ENCODE measurements around the gene DNM1L.

DNA sequence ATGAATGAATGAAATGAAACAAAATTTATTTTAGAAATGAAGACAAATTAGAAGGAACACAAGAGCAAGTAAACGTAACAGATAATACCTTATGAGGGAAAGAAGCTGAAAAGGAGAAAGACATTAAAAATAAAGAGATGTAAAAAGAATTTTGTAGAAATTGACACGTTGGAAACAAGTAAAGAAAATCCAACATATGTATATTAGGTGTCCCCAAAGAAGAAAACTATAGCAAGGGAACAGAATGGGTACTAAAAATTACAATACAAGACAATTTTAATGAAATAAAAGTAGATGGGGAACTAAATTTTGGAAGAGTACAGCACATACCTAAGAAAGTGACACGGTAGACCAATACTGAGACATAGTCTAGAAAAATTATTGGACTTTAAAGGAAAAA, 16.7 kb downstream of the DNM1L start:
- TF ChIP-seq, protein P1, sequence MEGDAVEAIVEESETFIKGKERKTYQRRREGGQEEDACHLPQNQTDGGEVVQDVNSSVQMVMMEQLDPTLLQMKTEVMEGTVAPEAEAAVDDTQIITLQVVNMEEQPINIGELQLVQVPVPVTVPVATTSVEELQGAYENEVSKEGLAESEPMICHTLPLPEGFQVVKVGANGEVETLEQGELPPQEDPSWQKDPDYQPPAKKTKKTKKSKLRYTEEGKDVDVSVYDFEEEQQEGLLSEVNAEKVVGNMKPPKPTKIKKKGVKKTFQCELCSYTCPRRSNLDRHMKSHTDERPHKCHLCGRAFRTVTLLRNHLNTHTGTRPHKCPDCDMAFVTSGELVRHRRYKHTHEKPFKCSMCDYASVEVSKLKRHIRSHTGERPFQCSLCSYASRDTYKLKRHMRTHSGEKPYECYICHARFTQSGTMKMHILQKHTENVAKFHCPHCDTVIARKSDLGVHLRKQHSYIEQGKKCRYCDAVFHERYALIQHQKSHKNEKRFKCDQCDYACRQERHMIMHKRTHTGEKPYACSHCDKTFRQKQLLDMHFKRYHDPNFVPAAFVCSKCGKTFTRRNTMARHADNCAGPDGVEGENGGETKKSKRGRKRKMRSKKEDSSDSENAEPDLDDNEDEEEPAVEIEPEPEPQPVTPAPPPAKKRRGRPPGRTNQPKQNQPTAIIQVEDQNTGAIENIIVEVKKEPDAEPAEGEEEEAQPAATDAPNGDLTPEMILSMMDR (IDR thresholded peaks at IDR 0.05) = no peak
- TF ChIP-seq POLR2A (IDR thresholded peaks at IDR 0.05) = no peak

Measured in body of pancreas (tissue), 4 donors.